GM12801 (cell line): ENCODE measurements around the gene KIAA0513.

Experiments
- CTCF ChIP-seq: IDR thresholded peaks from one replicate; pipeline ENCODE4 v1.5.1; 2011; ENCODE audit warnings: control low read depth; ENCODE audit not compliant: insufficient read length; ENCODE audit errors: extremely low read depth

The KIAA0513 gene

GRCh38 chr16:85011846-85012284 lies 15.7 kb upstream of the KIAA0513 start:
- no peak for TF ChIP-seq CTCF

- no peak for TF ChIP-seq CTCF
Observed at GRCh38 chr16:85014311-85014710, 13.3 kb upstream of the KIAA0513 start.

- TF ChIP-seq CTCF, result no peak
Observed at GRCh38 chr16:85015481-85016187, 12.0 kb upstream of the KIAA0513 start.

- TF ChIP-seq CTCF, result no peak
Observed at GRCh38 chr16:85017151-85017550, 10.4 kb upstream of the KIAA0513 start.

- no peak for TF ChIP-seq CTCF
Observed at GRCh38 chr16:85017633-85018032, 10.0 kb upstream of the KIAA0513 start.

GRCh38 chr16:85018529-85019236 lies 8.9 kb upstream of the KIAA0513 start:
- no peak for TF ChIP-seq CTCF

- TF ChIP-seq CTCF, result no peak
Observed at GRCh38 chr16:85019659-85020245, 7.8 kb upstream of the KIAA0513 start.
